Effector memory CD8-positive, alpha-beta T cell (primary cell): Measurements from ENCODE around the gene DAB2IP.
"Not testable (repeated sequence)": the region's sequence is repeated elsewhere in the genome, so short reads cannot be mapped to it uniquely, and the experiment has no call there.

ENCODE experiments used
- ATAC-seq: fragments of 150-1000 bp; cut with Tn5 transposase; replicated peaks from 2 replicates; pipeline ENCODE4 v1.10.0; 2021; ENCODE audit warnings: mild to moderate bottlenecking, moderate library complexity
- DNase-seq, 3 experiments: peaks; one replicate each; pipeline ENCODE4 v3.0.0; 2021
- H3K27ac Mint-ChIP-seq, 2 donors: one replicate each; pipeline ENCODE4 v1.8.0; 2022; ENCODE audit warnings: mild to moderate bottlenecking in 2 of 2, mixed read lengths in 2 of 2, moderate library complexity in 2 of 2
- H3K27me3 Mint-ChIP-seq, 2 donors: one replicate each; pipeline ENCODE4 v1.8.0; 2022; ENCODE audit warnings: mixed read lengths in 2 of 2
- H3K36me3 Mint-ChIP-seq: one replicate; pipeline ENCODE4 v1.8.0; 2022; ENCODE audit warnings: mild to moderate bottlenecking, moderate library complexity, mixed read lengths; ENCODE audit not compliant: insufficient read depth
- H3K4me1 Mint-ChIP-seq, 2 donors: one replicate each; pipeline ENCODE4 v1.8.0; 2022; ENCODE audit warnings: low read depth in 2 of 2, mixed read lengths in 2 of 2
- H3K4me3 Mint-ChIP-seq, 2 donors: one replicate each; pipeline ENCODE4 v1.8.0; 2022; ENCODE audit warnings: mild to moderate bottlenecking in 2 of 2, mixed read lengths in 2 of 2, moderate library complexity in 2 of 2
- H3K9me3 Mint-ChIP-seq, 2 donors: one replicate each; pipeline ENCODE4 v1.8.0; 2022; ENCODE audit warnings: mixed read lengths in 2 of 2

DAB2IP gene

GRCh38 chr9:121618910-121619309 is 32.5 kb upstream of the DAB2IP start:
- not testable (repeated sequence) for ATAC-seq, H3K4me1 Mint-ChIP-seq, DNase-seq, H3K9me3 Mint-ChIP-seq, H3K27ac Mint-ChIP-seq, H3K4me3 Mint-ChIP-seq, H3K36me3 Mint-ChIP-seq
- peaks cover 20 to 37% of the 10 kb centered on the region in 2 donors for H3K27me3 Mint-ChIP-seq

GRCh38 chr9:121619545-121620324 is 31.7 kb upstream of the DAB2IP start:
- no peak overlapping the region for H3K4me3 Mint-ChIP-seq
- no peak overlapping the region for H3K27ac Mint-ChIP-seq
- no peaks in the 10 kb centered on the region for H3K4me1 Mint-ChIP-seq
- H3K36me3 Mint-ChIP-seq: peaks cover 3% of the 10 kb centered on the region
- DNase-seq (no peak), ATAC-seq (no peak)
- peaks cover 20 to 37% of the 10 kb centered on the region in 2 donors for H3K27me3 Mint-ChIP-seq
- no peaks in the 10 kb centered on the region for H3K9me3 Mint-ChIP-seq

- H3K9me3 Mint-ChIP-seq: no peaks in the 10 kb centered on the region
- no peak overlapping the region for H3K27ac Mint-ChIP-seq
- ATAC-seq (no peak), DNase-seq (no peak)
- H3K36me3 Mint-ChIP-seq: peaks cover 3% of the 10 kb centered on the region
- H3K27me3 Mint-ChIP-seq: peaks cover 23 to 32% of the 10 kb centered on the region in 2 donors
- H3K4me1 Mint-ChIP-seq: no peaks in the 10 kb centered on the region
- H3K4me3 Mint-ChIP-seq: no peak overlapping the region
Observed at GRCh38 chr9:121620325-121620673, 31.1 kb upstream of the DAB2IP start.

- H3K27ac Mint-ChIP-seq: no peak overlapping the region
- H3K36me3 Mint-ChIP-seq: peaks cover 3% of the 10 kb centered on the region
- DNase-seq: no peak
- no peak overlapping the region for H3K4me3 Mint-ChIP-seq
- H3K27me3 Mint-ChIP-seq: peaks cover 27 to 31% of the 10 kb centered on the region in 2 donors
- no peak for ATAC-seq
- H3K9me3 Mint-ChIP-seq: no peaks in the 10 kb centered on the region
- no peaks in the 10 kb centered on the region for H3K4me1 Mint-ChIP-seq
Observed at GRCh38 chr9:121620777-121621449, 30.5 kb upstream of the DAB2IP start.

- ATAC-seq (no peak), DNase-seq (no peak)
- Mint-ChIP-seq H3K4me1 (no peaks in the 10 kb centered on the region), H3K27ac (no peak overlapping the region), H3K27me3 (peaks cover 24 to 26% of the 10 kb centered on the region in 2 donors), H3K36me3 (peaks cover 3% of the 10 kb centered on the region), H3K4me3 (no peak overlapping the region), H3K9me3 (no peaks in the 10 kb centered on the region)
Observed at GRCh38 chr9:121622387-121623203, 28.8 kb upstream of the DAB2IP start.

GRCh38 chr9:121623430-121623829 is 28.0 kb upstream of the DAB2IP start:
- peaks cover 32 to 35% of the 10 kb centered on the region in 2 donors for H3K27me3 Mint-ChIP-seq
- not testable (repeated sequence) for H3K4me1 Mint-ChIP-seq, ATAC-seq, DNase-seq, H3K9me3 Mint-ChIP-seq, H3K27ac Mint-ChIP-seq, H3K36me3 Mint-ChIP-seq, H3K4me3 Mint-ChIP-seq

- no peak for ATAC-seq
- peaks cover 39 to 45% of the 10 kb centered on the region in 2 donors for H3K27me3 Mint-ChIP-seq
- H3K4me1 Mint-ChIP-seq: peaks cover 0 to 1% of the 10 kb centered on the region in 2 donors
- peaks cover 3% of the 10 kb centered on the region for H3K36me3 Mint-ChIP-seq
- H3K4me3 Mint-ChIP-seq: no peak overlapping the region
- H3K27ac Mint-ChIP-seq: no peak overlapping the region
- H3K9me3 Mint-ChIP-seq: no peaks in the 10 kb centered on the region
- no peak for DNase-seq
Observed at GRCh38 chr9:121625590-121625989, 25.8 kb upstream of the DAB2IP start.

GRCh38 chr9:121626012-121626411 is 25.4 kb upstream of the DAB2IP start:
- ATAC-seq (no peak), DNase-seq (no peak)
- H3K4me3 Mint-ChIP-seq: no peak overlapping the region
- H3K27me3 Mint-ChIP-seq: peaks cover 43% of the 10 kb centered on the region in 2 donors
- H3K36me3 Mint-ChIP-seq: peaks cover 2% of the 10 kb centered on the region
- H3K9me3 Mint-ChIP-seq: no peaks in the 10 kb centered on the region
- peaks cover 0 to 1% of the 10 kb centered on the region in 2 donors for H3K4me1 Mint-ChIP-seq
- no peak overlapping the region for H3K27ac Mint-ChIP-seq

GRCh38 chr9:121627427-121627826 is 24.0 kb upstream of the DAB2IP start:
- no peak overlapping the region for H3K27ac Mint-ChIP-seq
- H3K4me1 Mint-ChIP-seq: peaks cover 0 to 1% of the 10 kb centered on the region in 2 donors
- DNase-seq: no peak
- no peaks in the 10 kb centered on the region for H3K9me3 Mint-ChIP-seq
- no peak for ATAC-seq
- no peaks in the 10 kb centered on the region for H3K36me3 Mint-ChIP-seq
- peaks cover 46% of the 10 kb centered on the region in 2 donors for H3K27me3 Mint-ChIP-seq
- H3K4me3 Mint-ChIP-seq: no peak overlapping the region

GRCh38 chr9:121628401-121628800 is 23.0 kb upstream of the DAB2IP start:
- Mint-ChIP-seq H3K4me3 (no peak overlapping the region), H3K4me1 (peaks cover 0 to 1% of the 10 kb centered on the region in 2 donors), H3K27me3 (peaks cover 42 to 46% of the 10 kb centered on the region in 2 donors), H3K9me3 (no peaks in the 10 kb centered on the region), H3K27ac (no peak overlapping the region), H3K36me3 (no peaks in the 10 kb centered on the region)
- DNase-seq (no peak), ATAC-seq (no peak)

GRCh38 chr9:121631115-121631514 is 20.3 kb upstream of the DAB2IP start:
- H3K36me3 Mint-ChIP-seq: no peaks in the 10 kb centered on the region
- no peaks in the 10 kb centered on the region for H3K9me3 Mint-ChIP-seq
- H3K4me1 Mint-ChIP-seq: peaks cover 0 to 7% of the 10 kb centered on the region in 2 donors
- DNase-seq (no peak), ATAC-seq (no peak)
- H3K4me3 Mint-ChIP-seq: no peak overlapping the region
- no peak overlapping the region for H3K27ac Mint-ChIP-seq
- peaks cover 36 to 46% of the 10 kb centered on the region in 2 donors for H3K27me3 Mint-ChIP-seq

- Mint-ChIP-seq H3K36me3 (no peaks in the 10 kb centered on the region), H3K27me3 (peaks cover 33 to 50% of the 10 kb centered on the region in 2 donors), H3K4me3 (no peak overlapping the region), H3K4me1 (peaks cover 0 to 7% of the 10 kb centered on the region in 2 donors), H3K9me3 (no peaks in the 10 kb centered on the region), H3K27ac (no peak overlapping the region)
- ATAC-seq (no peak), DNase-seq (no peak)
Observed at GRCh38 chr9:121631978-121632418, 19.4 kb upstream of the DAB2IP start.

- ATAC-seq (no peak), DNase-seq (no peak)
- Mint-ChIP-seq H3K4me3 (no peak overlapping the region), H3K36me3 (no peaks in the 10 kb centered on the region), H3K27me3 (peaks cover 33 to 47% of the 10 kb centered on the region in 2 donors), H3K27ac (no peak overlapping the region), H3K9me3 (no peaks in the 10 kb centered on the region), H3K4me1 (peaks cover 0 to 7% of the 10 kb centered on the region in 2 donors)
Observed at GRCh38 chr9:121633119-121633714, 18.2 kb upstream of the DAB2IP start.
